Skeletal muscle satellite cell (primary cell): ENCODE measurements around the gene GRXCR2.
"Not testable (repeated sequence)": the region's sequence is repeated elsewhere in the genome, so short reads cannot be mapped to it uniquely, and the experiment has no call there.

Experiments used
- H3K27me3 ChIP-seq: 2 replicates; pipeline ENCODE4 v1.7.0; 2013; ENCODE audit warnings: low read length; ENCODE audit not compliant: control insufficient read depth, insufficient read depth
- H3K36me3 ChIP-seq: 2 replicates; pipeline ENCODE4 v1.7.0; 2013; ENCODE audit warnings: mild to moderate bottlenecking, control low read depth, low read length; ENCODE audit not compliant: insufficient read depth
- H3K4me1 ChIP-seq: 2 replicates; pipeline ENCODE4 v1.7.0; 2013; ENCODE audit warnings: low read length; ENCODE audit not compliant: control insufficient read depth, insufficient read depth
- H3K4me2 ChIP-seq: 2 replicates; pipeline ENCODE4 v1.7.0; 2013; ENCODE audit warnings: mild to moderate bottlenecking, low read length
- H3K4me3 ChIP-seq: 2 replicates; pipeline ENCODE4 v1.7.0; 2013; ENCODE audit warnings: low read length
- H3K9ac ChIP-seq: 2 replicates; pipeline ENCODE4 v1.7.0; 2013; ENCODE audit warnings: mild to moderate bottlenecking, low read depth, low read length, moderate library complexity
- H3K9me3 ChIP-seq: replicated peaks from 2 replicates; pipeline ENCODE4 v1.7.0; 2013; ENCODE audit warnings: mild to moderate bottlenecking, control low read depth, low read length

The GRXCR2 gene

GRCh38 chr5:145908206-145908960 is 35.6 kb upstream of the GRXCR2 start:
- Histone ChIP-seq H3K4me1 (no peaks in the 10 kb centered on the region), H3K4me2 (no peak overlapping the region), H3K36me3 (no peaks in the 10 kb centered on the region), H3K9ac (no peak overlapping the region), H3K27me3 (peaks cover 3% of the 10 kb centered on the region), H3K4me3 (no peak overlapping the region), H3K9me3 (no peaks in the 10 kb centered on the region)

- Histone ChIP-seq H3K4me2 (no peak overlapping the region), H3K36me3 (no peaks in the 10 kb centered on the region), H3K4me3 (no peak overlapping the region), H3K9ac (no peak overlapping the region), H3K9me3 (no peaks in the 10 kb centered on the region), H3K4me1 (no peaks in the 10 kb centered on the region), H3K27me3 (peaks cover 3% of the 10 kb centered on the region)
Observed at GRCh38 chr5:145906401-145906800, 33.6 kb upstream of the GRXCR2 start.

DNA sequence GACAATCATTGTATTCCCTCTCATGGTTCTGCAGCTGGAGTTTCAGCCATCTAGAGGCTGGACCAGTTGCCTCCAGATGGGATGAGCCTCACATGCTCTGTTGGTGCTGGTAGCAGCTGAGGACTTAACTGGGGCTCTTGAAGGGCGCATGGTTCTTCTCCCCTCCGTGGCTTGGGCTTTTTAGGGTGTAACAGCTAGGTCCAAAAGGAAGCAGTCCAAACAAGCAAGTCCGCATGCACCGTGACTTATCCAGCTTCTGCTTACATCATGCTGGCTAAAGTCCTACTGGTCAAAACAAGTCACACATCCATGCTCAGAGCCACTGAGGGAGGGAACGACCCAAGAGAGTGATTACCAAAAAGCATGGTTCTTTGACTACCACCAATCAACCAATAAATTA is 31.9 kb upstream of the GRXCR2 start:
- no peak overlapping the region for H3K4me3 ChIP-seq
- H3K4me2 ChIP-seq, result no peak overlapping the region
- H3K9me3 ChIP-seq, result no peaks in the 10 kb centered on the region
- H3K9ac ChIP-seq, result no peak overlapping the region
- no peaks in the 10 kb centered on the region for H3K4me1 ChIP-seq
- peaks cover 3% of the 10 kb centered on the region for H3K27me3 ChIP-seq
- H3K36me3 ChIP-seq, result no peaks in the 10 kb centered on the region

DNA sequence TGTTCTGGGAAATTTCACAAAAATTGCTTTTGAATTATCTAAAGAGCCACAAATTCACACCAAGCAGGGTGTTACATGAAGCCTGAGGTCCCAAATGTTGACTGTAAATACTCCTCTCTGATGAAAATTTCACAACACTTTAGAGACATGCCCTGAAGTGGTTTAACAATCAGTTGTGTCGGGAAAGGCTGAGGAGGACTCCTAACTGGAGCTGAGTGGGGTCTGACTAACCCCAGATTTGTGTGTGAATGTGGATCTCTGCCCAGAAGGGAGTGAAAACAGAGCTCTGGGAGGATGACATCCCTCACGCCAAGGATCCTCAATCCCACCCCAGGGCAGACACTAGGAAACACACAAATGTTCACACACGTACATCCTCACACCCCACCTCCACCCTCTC is 31.1 kb upstream of the GRXCR2 start:
- no peak overlapping the region for H3K4me2 ChIP-seq
- no peaks in the 10 kb centered on the region for H3K9me3 ChIP-seq
- peaks cover 3% of the 10 kb centered on the region for H3K27me3 ChIP-seq
- no peaks in the 10 kb centered on the region for H3K4me1 ChIP-seq
- no peaks in the 10 kb centered on the region for H3K36me3 ChIP-seq
- H3K4me3 ChIP-seq, result no peak overlapping the region
- no peak overlapping the region for H3K9ac ChIP-seq

- H3K4me2 ChIP-seq, result no peak overlapping the region
- H3K9me3 ChIP-seq, result no peaks in the 10 kb centered on the region
- no peak overlapping the region for H3K4me3 ChIP-seq
- peaks cover 3% of the 10 kb centered on the region for H3K27me3 ChIP-seq
- no peaks in the 10 kb centered on the region for H3K4me1 ChIP-seq
- H3K9ac ChIP-seq, result no peak overlapping the region
- no peaks in the 10 kb centered on the region for H3K36me3 ChIP-seq
Observed at GRCh38 chr5:145903113-145903512, 30.3 kb upstream of the GRXCR2 start.

GRCh38 chr5:145902421-145902820 is 29.6 kb upstream of the GRXCR2 start:
- no peak overlapping the region for H3K9ac ChIP-seq

GRCh38 chr5:145898171-145898570 is 25.4 kb upstream of the GRXCR2 start:
- Histone ChIP-seq H3K27me3 (no peaks in the 10 kb centered on the region), H3K4me3 (no peak overlapping the region), H3K9ac (no peak overlapping the region), H3K4me2 (no peak overlapping the region), H3K36me3 (no peaks in the 10 kb centered on the region), H3K4me1 (no peaks in the 10 kb centered on the region), H3K9me3 (no peaks in the 10 kb centered on the region)

More at GRCh38 chr5:145902421-145902820, 29.6 kb upstream of the GRXCR2 start:
- no peaks in the 10 kb centered on the region for H3K36me3 ChIP-seq
- H3K4me1 ChIP-seq, result no peaks in the 10 kb centered on the region
- H3K9me3 ChIP-seq, result no peaks in the 10 kb centered on the region
- no peak overlapping the region for H3K4me2 ChIP-seq
- no peaks in the 10 kb centered on the region for H3K27me3 ChIP-seq
- H3K4me3 ChIP-seq, result no peak overlapping the region

DNA sequence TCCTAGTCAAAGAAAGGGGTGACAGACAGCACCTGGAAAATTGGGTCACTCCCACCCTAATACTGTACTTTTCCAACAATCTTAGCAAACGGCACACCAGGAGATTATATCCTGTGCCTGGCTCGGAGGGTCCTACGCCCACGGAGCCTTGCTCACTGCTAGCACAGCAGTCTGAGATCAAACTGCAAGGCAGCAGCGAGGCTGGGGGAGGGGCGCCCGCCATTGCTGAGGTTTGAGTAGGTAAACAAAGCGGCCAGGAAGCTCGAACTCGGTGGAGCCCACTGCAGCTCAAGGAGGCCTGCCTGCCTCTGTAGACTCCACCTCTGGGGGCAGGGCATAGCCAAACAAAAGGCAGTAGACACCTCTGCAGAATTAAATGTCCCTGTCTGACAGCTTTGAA is 18.6 kb upstream of the GRXCR2 start:
- not testable (repeated sequence) for H3K4me2 ChIP-seq, H3K4me1 ChIP-seq, H3K9ac ChIP-seq, H3K9me3 ChIP-seq, H3K4me3 ChIP-seq, H3K27me3 ChIP-seq, H3K36me3 ChIP-seq

DNA sequence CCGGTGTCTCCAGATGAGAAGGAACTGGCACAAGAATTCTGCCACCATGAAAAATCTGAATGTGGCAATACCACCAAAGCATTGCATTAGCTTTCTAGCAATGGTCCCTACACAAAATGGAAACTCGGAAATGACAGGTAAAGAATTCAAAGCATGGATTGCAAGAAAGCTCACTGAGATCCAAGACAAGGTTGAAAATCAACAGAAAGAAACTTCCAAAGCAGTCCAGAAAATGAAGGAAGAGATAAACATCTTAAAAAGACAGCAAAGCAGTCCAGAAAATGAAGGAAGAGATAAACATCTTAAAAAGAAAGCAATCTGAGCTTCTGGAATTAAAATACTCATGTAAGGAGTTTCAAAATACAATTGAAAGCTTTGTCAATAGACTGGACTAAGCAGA is 16.8 kb upstream of the GRXCR2 start:
- no peaks in the 10 kb centered on the region for H3K9me3 ChIP-seq

DNA sequence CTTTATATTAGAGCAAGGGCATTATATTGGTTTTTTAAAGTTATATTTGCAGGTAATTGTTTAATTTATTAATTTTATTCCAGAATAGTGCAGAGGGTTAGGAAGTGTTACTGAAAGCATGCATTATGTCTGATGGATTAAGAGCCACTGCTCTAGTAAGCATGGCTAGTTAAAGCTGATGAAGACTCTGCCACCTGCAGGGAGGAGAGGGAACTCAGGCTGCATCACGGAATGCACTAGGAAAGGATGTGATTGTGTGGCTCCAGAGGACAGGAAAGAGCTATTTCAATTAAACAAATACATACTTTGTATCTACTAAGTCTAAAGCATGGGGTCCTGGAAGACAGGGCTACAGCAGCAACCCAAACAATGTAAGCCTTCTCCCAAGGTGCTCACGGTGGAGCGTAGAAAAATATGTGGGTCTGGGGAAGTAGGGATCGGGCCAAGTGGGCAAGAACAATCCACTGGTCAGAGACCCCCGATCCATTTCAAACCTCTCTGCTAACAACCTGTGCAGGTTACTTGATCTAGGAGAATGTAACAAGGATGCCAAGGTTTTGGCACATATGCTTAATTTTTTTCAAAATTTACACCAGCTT is 15.3 kb upstream of the GRXCR2 start:
- Histone ChIP-seq H3K4me3 (no peak overlapping the region), H3K9ac (no peak overlapping the region), H3K4me2 (no peak overlapping the region), H3K27me3 (peaks cover 12% of the 10 kb centered on the region), H3K4me1 (no peaks in the 10 kb centered on the region), H3K36me3 (no peaks in the 10 kb centered on the region), H3K9me3 (no peaks in the 10 kb centered on the region)

More for the DNA sequence above, 16.8 kb upstream of the GRXCR2 start:
- Histone ChIP-seq H3K4me1 (no peaks in the 10 kb centered on the region), H3K9ac (no peak overlapping the region), H3K36me3 (no peaks in the 10 kb centered on the region), H3K4me3 (no peak overlapping the region), H3K4me2 (no peak overlapping the region), H3K27me3 (peaks cover 12% of the 10 kb centered on the region)

GRCh38 chr5:145887217-145887616 is 14.4 kb upstream of the GRXCR2 start:
- Histone ChIP-seq H3K9ac (no peak overlapping the region), H3K27me3 (peaks cover 12% of the 10 kb centered on the region), H3K4me2 (no peak overlapping the region), H3K9me3 (no peaks in the 10 kb centered on the region), H3K4me3 (no peak overlapping the region), H3K36me3 (no peaks in the 10 kb centered on the region), H3K4me1 (no peaks in the 10 kb centered on the region)

DNA sequence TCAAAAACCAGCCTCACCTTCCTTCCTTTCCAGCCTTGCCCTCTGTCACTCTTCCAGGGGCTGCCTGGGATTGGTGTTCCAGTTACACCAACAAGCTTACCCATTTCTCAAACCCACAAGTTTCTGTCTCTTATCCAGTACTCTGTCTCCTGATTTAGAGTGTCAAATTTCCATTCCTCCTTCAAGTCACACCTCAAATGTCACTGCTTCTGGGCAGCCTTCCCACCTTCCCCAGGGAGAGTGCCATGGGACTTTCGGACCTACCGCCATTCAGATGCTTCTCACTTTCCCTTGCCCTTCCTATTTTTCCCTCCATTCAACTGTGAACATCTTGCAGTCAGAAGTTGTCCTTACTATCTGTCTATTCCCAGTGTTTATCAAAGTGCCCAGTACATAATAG is 2.0 kb upstream of the GRXCR2 start:
- Histone ChIP-seq H3K9me3 (no peaks in the 10 kb centered on the region), H3K27me3 (peaks cover 8% of the 10 kb centered on the region), H3K9ac (no peak overlapping the region), H3K4me2 (no peak overlapping the region), H3K4me1 (no peaks in the 10 kb centered on the region), H3K4me3 (no peak overlapping the region), H3K36me3 (no peaks in the 10 kb centered on the region)
